SK-N-SH (cell line): ENCODE data around the gene APCS.

Experiments
- CTCF ChIP-seq: fragments of 200-600 bp; sonication (generic); IDR thresholded peaks from 2 replicates; pipeline ENCODE4 v1.6.1; 2017; ENCODE audit warnings: antibody characterized with exemption, mild to moderate bottlenecking, moderate library complexity
- ELF1 ChIP-seq: IDR thresholded peaks from 2 replicates; pipeline ENCODE4 v1.4.0; 2012
- EZH2phosphoT487 ChIP-seq: fragments of 200-600 bp; sonication (generic); IDR thresholded peaks from 2 replicates; pipeline ENCODE4 v1.6.1; 2017; ENCODE audit warnings: low read depth, mixed run types, mild to moderate bottlenecking, antibody characterized with exemption, moderate library complexity, borderline replicate concordance
- MAX ChIP-seq: IDR thresholded peaks from 2 replicates; pipeline ENCODE4 v1.4.0; 2012; ENCODE audit warnings: low read depth
- NRF1 ChIP-seq: IDR thresholded peaks from 2 replicates; pipeline ENCODE4 v1.6.1; 2012; ENCODE audit warnings: low read depth, mild to moderate bottlenecking, low read length
- POLR2AphosphoS5 ChIP-seq: IDR thresholded peaks from 2 replicates; pipeline ENCODE4 v1.6.1; 2012; ENCODE audit warnings: low read depth, low read length
- RCOR1 ChIP-seq: fragments of 150-350 bp; IDR thresholded peaks from 2 replicates; pipeline ENCODE4 v1.6.1; 2017; ENCODE audit warnings: antibody characterized with exemption, low read length

- TF ChIP-seq RCOR1 (no peak), CTCF (no peak), NRF1 (no peak), POLR2AphosphoS5 (no peak), ELF1 (no peak), MAX (no peak), EZH2phosphoT487 (no peak)
Observed at GRCh38 chr1:159602501-159602999, 14.9 kb downstream of the APCS start.
